Liver (tissue), 9 donors: ENCODE data around the gene STH. TPM values are rescaled to one million over a fixed set of nuclear protein-coding genes. Genes with fewer than 3 reads are reported as not detected.
"Not testable (repeated sequence)": the region's sequence is repeated elsewhere in the genome, so short reads cannot be mapped to it uniquely, and the experiment has no call there.

Experiments used
- DNase-seq: peaks from one replicate; pipeline ENCODE4 v3.0.0-alpha.2; 2017; ENCODE audit warnings: low spot score
- H3K27ac ChIP-seq, 2 donors: one replicate each; pipeline ENCODE4 v1.7.0; 2013; ENCODE audit warnings: inconsistent platforms in 2 of 2, low read length in 2 of 2, control low read depth in 1 of 2, low read depth in 1 of 2, mild to moderate bottlenecking in 1 of 2
- H3K27me3 ChIP-seq, 4 donors: one replicate each; pipeline versions ENCODE4 v1.6.1 to v1.7.0; 2013; ENCODE audit warnings: low read length in 3 of 4, inconsistent platforms in 1 of 4, mild to moderate bottlenecking in 1 of 4, moderate library complexity in 1 of 4; ENCODE audit not compliant: control insufficient read depth in 4 of 4, insufficient read depth in 4 of 4
- H3K36me3 ChIP-seq, 4 donors: one replicate each; pipeline versions ENCODE4 v1.6.1 to v1.7.0; 2013; ENCODE audit warnings: low read length in 3 of 4, mild to moderate bottlenecking in 3 of 4, low read depth in 1 of 4, moderate library complexity in 1 of 4; ENCODE audit not compliant: control insufficient read depth in 4 of 4, insufficient read depth in 3 of 4
- H3K4me1 ChIP-seq, 4 donors: one replicate each; pipeline versions ENCODE4 v1.6.1 to v1.7.0; 2013; ENCODE audit warnings: low read length in 3 of 4, mild to moderate bottlenecking in 3 of 4, moderate library complexity in 1 of 4; ENCODE audit not compliant: control insufficient read depth in 4 of 4, insufficient read depth in 4 of 4
- H3K4me3 ChIP-seq, 3 donors: one replicate each; pipeline versions ENCODE4 v1.6.1 to v1.7.0; 2013; ENCODE audit warnings: low read length in 3 of 3, control low read depth in 1 of 3, low read depth in 1 of 3, mild to moderate bottlenecking in 1 of 3
- H3K9ac ChIP-seq, 2 donors: one replicate each; pipeline ENCODE4 v1.7.0; 2013; ENCODE audit warnings: low read length in 2 of 2, mild to moderate bottlenecking in 2 of 2, moderate library complexity in 2 of 2, control low read depth in 1 of 2, low read depth in 1 of 2
- H3K9me3 ChIP-seq, 4 donors: one replicate each; pipeline versions ENCODE4 v1.6.1 to v1.7.0; 2013; ENCODE audit warnings: low read length in 3 of 4; ENCODE audit not compliant: control insufficient read depth in 4 of 4
- ATF3 ChIP-seq: IDR thresholded peaks from 2 replicates; pipeline ENCODE4 v1.6.1; 2016; ENCODE audit warnings: antibody characterized with exemption
- CTCF ChIP-seq: fragments of 150-350 bp; IDR thresholded peaks from 2 replicates; pipeline ENCODE4 v1.5.1; 2017; ENCODE audit warnings: improper control_type of control experiment, low read depth, low read length; ENCODE audit not compliant: missing input control
- EGR1 ChIP-seq, 2 donors: IDR thresholded peaks; 2 replicates each; pipeline ENCODE4 v1.6.1; 2016 to 2018; ENCODE audit warnings: antibody characterized with exemption in 2 of 2, low read depth in 2 of 2
- FOXA1 ChIP-seq: IDR thresholded peaks from 2 replicates; pipeline ENCODE4 v1.6.1; 2016; ENCODE audit warnings: antibody characterized with exemption
- FOXA2 ChIP-seq: IDR thresholded peaks from 2 replicates; pipeline ENCODE4 v1.6.1; 2016; ENCODE audit warnings: antibody characterized with exemption
- GABPA ChIP-seq, 2 donors: IDR thresholded peaks in 1 of 2; conservative IDR thresholded peaks in 1 of 2; 2 replicates each; pipeline ENCODE4 v1.6.1; 2016; ENCODE audit warnings: antibody characterized with exemption in 2 of 2, mild to moderate bottlenecking in 1 of 2, moderate library complexity in 1 of 2
- JUND ChIP-seq, 2 donors: IDR thresholded peaks; 2 replicates each; pipeline ENCODE4 v1.6.1; 2016; ENCODE audit warnings: antibody characterized with exemption in 2 of 2
- RAD21 ChIP-seq, 2 donors: IDR thresholded peaks; 2 replicates each; pipeline ENCODE4 v1.6.1; 2016; ENCODE audit warnings: antibody characterized with exemption in 2 of 2, mild to moderate bottlenecking in 2 of 2
- REST ChIP-seq: IDR thresholded peaks from 2 replicates; pipeline ENCODE4 v1.6.1; 2016; ENCODE audit warnings: antibody characterized with exemption, mild to moderate bottlenecking
- RXRA ChIP-seq, 2 donors: IDR thresholded peaks; 2 replicates each; pipeline ENCODE4 v1.6.1; 2017 to 2018; ENCODE audit warnings: antibody characterized with exemption in 2 of 2, mild to moderate bottlenecking in 1 of 2
- SP1 ChIP-seq: IDR thresholded peaks from 2 replicates; pipeline ENCODE4 v1.6.1; 2018; ENCODE audit warnings: antibody characterized with exemption, mild to moderate bottlenecking
- TAF1 ChIP-seq: conservative IDR thresholded peaks from 2 replicates; pipeline ENCODE4 v1.6.1; 2016; ENCODE audit warnings: antibody characterized with exemption, mild to moderate bottlenecking
- YY1 ChIP-seq: IDR thresholded peaks from 2 replicates; pipeline ENCODE4 v1.6.1; 2016; ENCODE audit warnings: antibody characterized with exemption, mild to moderate bottlenecking
- ZBTB33 ChIP-seq: IDR thresholded peaks from 2 replicates; pipeline ENCODE4 v1.6.1; 2016; ENCODE audit warnings: antibody characterized with exemption
- whole genome bisulfite sequencing: extraction: QIAGEN DNeasy Blood & Tissue Kit; methylation state at CpG from one replicate; pipeline ENCODE4 v1.1.7; 2013; 5-methylcytosine and 5-hydroxymethylcytosine counted together
- polyA plus RNA-seq, 2 donors: library from polyadenylated mRNA; stranded (reverse) in 1 of 2; unstranded in 1 of 2; fragments of 200-250 nt in 1 of 2; fragments of >200 nt in 1 of 2; fragmentation: Nextera tagmentation in 1 of 2; extraction: Ambion mirVana in 1 of 2; gene quantifications; one replicate each; pipeline versions ENCODE4 v1.2.1 to v1.2.3, GENCODE V29; 2013 to 2015
- total RNA-seq, 2 donors: library from RNA; depleted of rRNA; stranded (reverse); fragments of >200 nt; gene quantifications; one replicate each; pipeline ENCODE4 v1.2.3, GENCODE V29; 2014
- TF ChIP-seq, protein P1 (sequence below): IDR thresholded peaks from 2 replicates; pipeline ENCODE4 v1.6.1; 2016; ENCODE audit warnings: antibody characterized with exemption
- donor health status: healthy.
- donor health status: healthy.
- donor health status: healthy.
- donor health status: healthy.
- donor health status: healthy.

Gene STH
- total and polyA plus RNA-seq, 4 donors = not detected

DNA sequence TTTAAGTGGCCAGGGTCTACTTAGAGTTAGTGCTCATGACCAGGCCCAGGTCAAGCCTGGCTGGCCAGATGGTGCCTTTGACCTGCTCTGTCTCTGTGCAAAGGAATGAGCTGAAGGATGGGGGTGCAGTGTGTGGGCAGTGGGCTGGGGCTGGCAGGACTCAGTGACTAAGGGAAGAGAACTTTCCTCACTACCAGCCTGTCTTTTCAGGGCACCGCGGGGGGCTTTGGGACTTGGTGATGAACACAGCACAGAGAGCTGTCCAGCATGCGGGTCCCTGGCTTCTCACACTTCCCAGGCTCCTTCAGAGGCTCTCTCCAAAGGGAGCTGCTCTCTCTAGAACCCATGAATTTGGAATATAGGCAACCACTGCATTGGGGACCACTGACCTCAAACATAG is 43.0 kb upstream of the STH start:
- Histone ChIP-seq H3K4me1 (no peaks in the 10 kb centered on the region), H3K9me3 (no peaks in the 10 kb centered on the region), H3K27ac (no peak overlapping the region), H3K27me3 (no peaks in the 10 kb centered on the region), H3K9ac (no peak overlapping the region), H3K36me3 (no peaks in the 10 kb centered on the region), H3K4me3 (no peak overlapping the region)
- 96% methylated on average over 3 of the region's 3 CpGs for WGBS
- TF ChIP-seq GABPA (IDR thresholded peaks at IDR 0.05 in 1 of 2, conservative IDR thresholded peaks at IDR 0.05 in 1 of 2) = no peak
- TF ChIP-seq FOXA2 = no peak
- no peak for TF ChIP-seq FOXA1
- no peak for TF ChIP-seq CTCF
- TF ChIP-seq EGR1 (IDR thresholded peaks at IDR 0.05; ENCODE audit: low read depth in 2 of 2) = no peak
- TF ChIP-seq JUND (IDR thresholded peaks at IDR 0.05) = no peak
- TF ChIP-seq, protein P1, sequence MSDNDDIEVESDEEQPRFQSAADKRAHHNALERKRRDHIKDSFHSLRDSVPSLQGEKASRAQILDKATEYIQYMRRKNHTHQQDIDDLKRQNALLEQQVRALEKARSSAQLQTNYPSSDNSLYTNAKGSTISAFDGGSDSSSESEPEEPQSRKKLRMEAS = no peak
- no peak for TF ChIP-seq RXRA (IDR thresholded peaks at IDR 0.05)
- no peak for TF ChIP-seq REST
- TF ChIP-seq TAF1 = no peak
- no peak for TF ChIP-seq RAD21 (IDR thresholded peaks at IDR 0.05)
- DNase-seq = no peak

DNA sequence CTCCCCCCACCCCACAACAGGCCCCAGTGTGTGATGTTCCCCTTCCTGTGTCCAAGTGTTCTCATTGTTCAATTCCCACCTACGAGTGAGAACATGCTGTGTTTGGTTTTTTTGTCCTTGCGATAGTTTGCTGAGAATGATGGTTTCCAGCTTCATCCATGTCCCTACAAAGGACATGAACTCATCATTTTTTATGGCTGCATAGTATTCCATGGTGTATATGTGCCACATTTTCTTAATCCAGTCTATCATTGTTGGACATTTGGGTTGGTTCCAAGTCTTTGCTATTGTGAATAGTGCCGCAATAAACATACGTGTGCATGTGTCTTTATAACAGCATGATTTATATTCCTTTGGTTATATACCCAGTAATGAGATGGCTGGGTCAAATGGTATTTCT is 42.3 kb upstream of the STH start:
- H3K27me3 ChIP-seq = not testable (repeated sequence)

GRCh38 chr17:45958307-45958706 is 40.7 kb upstream of the STH start:
- TF ChIP-seq YY1 (no peak), GABPA (IDR thresholded peaks at IDR 0.05 in 1 of 2, conservative IDR thresholded peaks at IDR 0.05 in 1 of 2) (no peak), RXRA (IDR thresholded peaks at IDR 0.05) (no peak), REST (no peak), ATF3 (no peak), ZBTB33 (no peak), SP1 (no peak)
- Histone ChIP-seq H3K36me3 (no peaks in the 10 kb centered on the region), H3K27ac (no peak overlapping the region), H3K9me3 (no peaks in the 10 kb centered on the region), H3K27me3 (no peaks in the 10 kb centered on the region), H3K9ac (no peak overlapping the region), H3K4me1 (no peaks in the 10 kb centered on the region), H3K4me3 (no peak overlapping the region)
- no peak for DNase-seq
- WGBS = 96% methylated on average over 9 of the region's 9 CpGs

More for the DNA sequence above, 42.3 kb upstream of the STH start:
- not testable (repeated sequence) for H3K4me1 ChIP-seq, DNase-seq, H3K27ac ChIP-seq, H3K4me3 ChIP-seq, H3K9me3 ChIP-seq, H3K9ac ChIP-seq, H3K36me3 ChIP-seq
- WGBS = 97% methylated on average over 4 of the region's 4 CpGs
